Endothelial cell of umbilical vein (primary cell): Measurements from ENCODE around the gene ATP9B. TPM values are rescaled to one million over a fixed set of nuclear protein-coding genes. Genes with fewer than 3 reads are reported as not detected.

Source experiments
- BruUV-seq: library from RNA; stranded (reverse); fragments of 400-500 nt; replicated peaks from 2 replicates; lab custom pipeline; 2021; lab: Mats Ljungman, UMichigan
- CTCF ChIA-PET: fragments of 300-600, 350-600 bp; sonication (Branson Sonifier 250); formaldehyde crosslinking; loops from one replicate; lab custom pipeline; 2021; ENCODE audit warnings: antibody characterized with exemption, inconsistent platforms; lab: Charles Lee
- POLR2A ChIA-PET: fragments of 300-600, 350-600 bp; sonication (Branson Sonifier 250); formaldehyde crosslinking; loops from one replicate; lab custom pipeline; 2021; ENCODE audit warnings: antibody characterized with exemption, inconsistent platforms; lab: Charles Lee
- DNase-seq: peaks from one replicate; pipeline ENCODE4 v3.0.0-alpha.2; 2011; ENCODE audit warnings: low read depth, low spot score
- FAIRE-seq: peaks from 2 replicates; lab custom pipeline; 2011; peaks lifted over from hg19 to GRCh38; lab: Jason Lieb, UNC
- H2AFZ ChIP-seq: 2 replicates; pipeline ENCODE4 v1.6.0; 2012; ENCODE audit warnings: low read depth, low read length, control low read depth, inconsistent platforms
- H3K27ac ChIP-seq: 2 replicates; pipeline ENCODE4 v1.5.1; 2011; ENCODE audit warnings: low read depth, mild to moderate bottlenecking, control low read depth, low read length, moderate library complexity; ENCODE audit not compliant: insufficient read depth
- H3K27me3 ChIP-seq, 2 experiments: 2 replicates each; pipeline versions ENCODE4 v1.6.0 to v1.6.1; 2011; ENCODE audit warnings: low read length in 2 of 2, mixed read lengths in 1 of 2; ENCODE audit not compliant: control insufficient read depth in 2 of 2, insufficient read depth in 2 of 2
- H3K36me3 ChIP-seq, 2 experiments: 2 replicates in 1 of 2; 3 replicates in 1 of 2; pipeline ENCODE4 v1.5.1; 2011; ENCODE audit warnings: low read length in 2 of 2, mild to moderate bottlenecking in 1 of 2, moderate library complexity in 1 of 2; ENCODE audit not compliant: control insufficient read depth in 2 of 2, insufficient read depth in 2 of 2; ENCODE audit errors: extremely low read depth in 1 of 2
- H3K4me1 ChIP-seq: 3 replicates; pipeline ENCODE4 v1.5.1; 2011; ENCODE audit warnings: mild to moderate bottlenecking, low read length; ENCODE audit not compliant: control insufficient read depth, insufficient read depth; ENCODE audit errors: extremely low read depth
- H3K4me2 ChIP-seq: 2 replicates; pipeline ENCODE4 v1.6.1; 2011; ENCODE audit warnings: low read length, control low read depth, mixed read lengths; ENCODE audit not compliant: insufficient read depth
- H3K4me3 ChIP-seq, 3 experiments: fragments of 200-600 bp in 1 of 3; sonication (generic), shearing (Covaris generic) in 1 of 3; replicated peaks in 1 of 3; 2 replicates each; pipeline ENCODE4 v1.5.1; 2011 to 2016; ENCODE audit warnings: control low read depth in 3 of 3, low read length in 3 of 3, mild to moderate bottlenecking in 2 of 3, inconsistent platforms in 1 of 3, low read depth in 1 of 3, moderate library complexity in 1 of 3; ENCODE audit not compliant: insufficient read depth in 1 of 3
- H3K79me2 ChIP-seq: 2 replicates; pipeline ENCODE4 v1.6.0; 2012; ENCODE audit warnings: low read length, inconsistent platforms; ENCODE audit not compliant: control insufficient read depth, insufficient read depth
- H3K9ac ChIP-seq: replicated peaks from 2 replicates; pipeline ENCODE3; 2011; ENCODE audit warnings: low read length, control low read depth; ENCODE audit not compliant: insufficient read depth; ENCODE audit errors: extremely low read depth
- H3K9me1 ChIP-seq: replicated peaks from 3 replicates; pipeline ENCODE4 v1.6.0; 2011; ENCODE audit warnings: mild to moderate bottlenecking, low read length; ENCODE audit not compliant: control insufficient read depth, insufficient read depth; ENCODE audit errors: extremely low read depth
- H3K9me3 ChIP-seq: replicated peaks from 2 replicates; pipeline ENCODE4 v1.5.1; 2012; ENCODE audit warnings: low read length, inconsistent platforms; ENCODE audit not compliant: control insufficient read depth, insufficient read depth
- H4K20me1 ChIP-seq: replicated peaks from 2 replicates; pipeline ENCODE3; 2011; ENCODE audit warnings: mild to moderate bottlenecking, low read length; ENCODE audit not compliant: control insufficient read depth, insufficient read depth; ENCODE audit errors: extremely low read depth
- CTCF ChIP-seq, 2 donors: IDR thresholded peaks; 1 replicate in 1 of 2; 2 replicates in 1 of 2; pipeline ENCODE4 v1.5.1; 2011; ENCODE audit warnings: low read length in 2 of 2, mild to moderate bottlenecking in 2 of 2, moderate library complexity in 2 of 2, control low read depth in 1 of 2, inconsistent platforms in 1 of 2, low read depth in 1 of 2; ENCODE audit not compliant: insufficient read depth in 1 of 2; ENCODE audit errors: extremely low read depth in 1 of 2
- EZH2 ChIP-seq: IDR thresholded peaks from 2 replicates; pipeline ENCODE4 v1.6.1; 2012; ENCODE audit warnings: borderline replicate concordance, low read depth, mild to moderate bottlenecking, moderate library complexity, low read length, inconsistent platforms; ENCODE audit not compliant: severe bottlenecking
- FOS ChIP-seq: IDR thresholded peaks from 2 replicates; pipeline ENCODE4 v1.6.1; 2011; ENCODE audit warnings: mild to moderate bottlenecking, low read length, moderate library complexity, borderline replicate concordance; ENCODE audit not compliant: insufficient read depth
- GATA2 ChIP-seq: IDR thresholded peaks from 2 replicates; pipeline ENCODE4 v1.7.0; 2011; ENCODE audit warnings: low read depth, mild to moderate bottlenecking, moderate library complexity, mixed read lengths, low read length; ENCODE audit not compliant: insufficient read length, insufficient read depth
- JUN ChIP-seq: IDR thresholded peaks from 2 replicates; pipeline ENCODE4 v1.6.1; 2011; ENCODE audit warnings: borderline replicate concordance, low read depth; ENCODE audit not compliant: insufficient read length, insufficient read depth
- MAX ChIP-seq: IDR thresholded peaks from 2 replicates; pipeline ENCODE4 v1.6.1; 2011; ENCODE audit not compliant: insufficient read depth, insufficient read length
- MYC ChIP-seq: IDR thresholded peaks from one replicate; pipeline ENCODE4 v1.6.1; 2011; ENCODE audit warnings: mild to moderate bottlenecking, low read depth, low read length
- POLR2A ChIP-seq: IDR thresholded peaks from 2 replicates; pipeline ENCODE4 v1.6.1; 2012; ENCODE audit warnings: low read depth, mild to moderate bottlenecking, control low read depth, low read length
- POLR2AphosphoS5 ChIP-seq: IDR thresholded peaks from 2 replicates; pipeline ENCODE4 v1.6.1; 2012; ENCODE audit warnings: low read depth, mild to moderate bottlenecking, control low read depth, low read length, moderate library complexity; ENCODE audit not compliant: insufficient read depth
- dilution Hi-C: fragments of 300-500 bp; cut with MboI; formaldehyde crosslinking; loops from one replicate; pipeline ENCODE4 v1.15.0; 2019; ENCODE audit warnings: low sequenced_read_pairs; ENCODE audit not compliant: extremely low pct_ligation_motif_present
- intact Hi-C: fragments of 100-400 bp; cut with micrococcal nuclease; formaldehyde crosslinking; loops from one replicate; pipeline ENCODE4 v1.10.0; 2022
- polyA plus RNA-seq, 4 experiments: library from polyadenylated mRNA; depleted of rRNA in 3 of 4; stranded (reverse) in 3 of 4; unstranded in 1 of 4; fragments of >200 nt; gene quantifications; 2 replicates each; pipeline versions ENCODE4 v1.2.1 to v1.2.3, GENCODE V29; 2011 to 2012; ENCODE audit warnings: missing spikeins in 1 of 4
- total RNA-seq: library from RNA; stranded (reverse); gene quantifications from 2 replicates; pipeline ENCODE4 v1.2.3, GENCODE V29; 2021

Gene ATP9B
- total and polyA plus RNA-seq, 2 donors (not counting 3 experiments of a cell fraction or from before 2014, with no cell fraction given): 14.6 to 18.2 TPM

- Histone ChIP-seq H2AFZ (no peak overlapping the region), H3K9me3 (no peaks in the 10 kb centered on the region), H3K4me3 (no peak overlapping the region), H3K27me3 (no peaks in the 10 kb centered on the region), H3K9ac (no peak overlapping the region), H3K4me2 (no peak overlapping the region), H3K36me3 (no peaks in the 10 kb centered on the region), H4K20me1 (no peaks in the 10 kb centered on the region), H3K9me1 (no peaks in the 10 kb centered on the region), H3K4me1 (no peaks in the 10 kb centered on the region), H3K27ac (no peak overlapping the region), H3K79me2 (no peaks in the 10 kb centered on the region)
- POLR2A ChIA-PET: no interaction called here
- FAIRE-seq (no peak), DNase-seq (no peak)
- no peak for TF ChIP-seq JUN
- TF ChIP-seq MAX: no peak
- intact Hi-C loops (no loop called here), dilution Hi-C loops (no loop called here)
- CTCF ChIA-PET: no interaction called here
- no TSS peak for BruUV-seq
Measured at GRCh38 chr18:79046522-79046921, 22.7 kb upstream of the ATP9B start.

- H3K9me1 ChIP-seq: no peaks in the 10 kb centered on the region
- no peaks in the 10 kb centered on the region for H3K36me3 ChIP-seq
- H3K9me3 ChIP-seq: no peaks in the 10 kb centered on the region
- H3K4me3 ChIP-seq: no peak overlapping the region
- H2AFZ ChIP-seq: no peak overlapping the region
- TF ChIP-seq MYC (no peak), MAX (no peak), POLR2AphosphoS5 (no peak), CTCF (IDR thresholded peaks at IDR 0.05; ENCODE audit: extremely low read depth in 1 of 2, insufficient read depth in 1 of 2, low read depth in 1 of 2, low read length in 2 of 2) (no peak), EZH2 (no peak), JUN (no peak), POLR2A (no peak), GATA2 (no peak), FOS (no peak)
- intact Hi-C loops: no loop called here
- ChIA-PET POLR2A (no interaction called here), CTCF (no interaction called here)
- H4K20me1 ChIP-seq: no peaks in the 10 kb centered on the region
- H3K4me2 ChIP-seq: no peak overlapping the region
- no TSS peak for BruUV-seq
- H3K4me1 ChIP-seq: no peaks in the 10 kb centered on the region
- FAIRE-seq: no peak
- H3K27me3 ChIP-seq: no peaks in the 10 kb centered on the region
- no peak overlapping the region for H3K9ac ChIP-seq
- no peak for DNase-seq
- dilution Hi-C loops: no loop called here
- no peaks in the 10 kb centered on the region for H3K79me2 ChIP-seq
- H3K27ac ChIP-seq: no peak overlapping the region
Measured at GRCh38 chr18:79047556-79048244, 21.5 kb upstream of the ATP9B start.
